Fibroblast of upper back skin (primary cell): ENCODE measurements around the gene VWA5B1.
"Not testable (repeated sequence)": the region's sequence is repeated elsewhere in the genome, so short reads cannot be mapped to it uniquely, and the experiment has no call there.

Source experiments
- DNase-seq: peaks from one replicate; pipeline ENCODE4 v3.0.0-alpha.2; 2013

VWA5B1 gene, protein sequence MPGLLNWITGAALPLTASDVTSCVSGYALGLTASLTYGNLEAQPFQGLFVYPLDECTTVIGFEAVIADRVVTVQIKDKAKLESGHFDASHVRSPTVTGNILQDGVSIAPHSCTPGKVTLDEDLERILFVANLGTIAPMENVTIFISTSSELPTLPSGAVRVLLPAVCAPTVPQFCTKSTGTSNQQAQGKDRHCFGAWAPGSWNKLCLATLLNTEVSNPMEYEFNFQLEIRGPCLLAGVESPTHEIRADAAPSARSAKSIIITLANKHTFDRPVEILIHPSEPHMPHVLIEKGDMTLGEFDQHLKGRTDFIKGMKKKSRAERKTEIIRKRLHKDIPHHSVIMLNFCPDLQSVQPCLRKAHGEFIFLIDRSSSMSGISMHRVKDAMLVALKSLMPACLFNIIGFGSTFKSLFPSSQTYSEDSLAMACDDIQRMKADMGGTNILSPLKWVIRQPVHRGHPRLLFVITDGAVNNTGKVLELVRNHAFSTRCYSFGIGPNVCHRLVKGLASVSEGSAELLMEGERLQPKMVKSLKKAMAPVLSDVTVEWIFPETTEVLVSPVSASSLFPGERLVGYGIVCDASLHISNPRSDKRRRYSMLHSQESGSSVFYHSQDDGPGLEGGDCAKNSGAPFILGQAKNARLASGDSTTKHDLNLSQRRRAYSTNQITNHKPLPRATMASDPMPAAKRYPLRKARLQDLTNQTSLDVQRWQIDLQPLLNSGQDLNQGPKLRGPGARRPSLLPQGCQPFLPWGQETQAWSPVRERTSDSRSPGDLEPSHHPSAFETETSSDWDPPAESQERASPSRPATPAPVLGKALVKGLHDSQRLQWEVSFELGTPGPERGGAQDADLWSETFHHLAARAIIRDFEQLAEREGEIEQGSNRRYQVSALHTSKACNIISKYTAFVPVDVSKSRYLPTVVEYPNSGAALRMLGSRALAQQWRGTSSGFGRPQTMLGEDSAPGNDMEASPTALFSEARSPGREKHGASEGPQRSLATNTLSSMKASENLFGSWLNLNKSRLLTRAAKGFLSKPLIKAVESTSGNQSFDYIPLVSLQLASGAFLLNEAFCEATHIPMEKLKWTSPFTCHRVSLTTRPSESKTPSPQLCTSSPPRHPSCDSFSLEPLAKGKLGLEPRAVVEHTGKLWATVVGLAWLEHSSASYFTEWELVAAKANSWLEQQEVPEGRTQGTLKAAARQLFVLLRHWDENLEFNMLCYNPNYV

DNA sequence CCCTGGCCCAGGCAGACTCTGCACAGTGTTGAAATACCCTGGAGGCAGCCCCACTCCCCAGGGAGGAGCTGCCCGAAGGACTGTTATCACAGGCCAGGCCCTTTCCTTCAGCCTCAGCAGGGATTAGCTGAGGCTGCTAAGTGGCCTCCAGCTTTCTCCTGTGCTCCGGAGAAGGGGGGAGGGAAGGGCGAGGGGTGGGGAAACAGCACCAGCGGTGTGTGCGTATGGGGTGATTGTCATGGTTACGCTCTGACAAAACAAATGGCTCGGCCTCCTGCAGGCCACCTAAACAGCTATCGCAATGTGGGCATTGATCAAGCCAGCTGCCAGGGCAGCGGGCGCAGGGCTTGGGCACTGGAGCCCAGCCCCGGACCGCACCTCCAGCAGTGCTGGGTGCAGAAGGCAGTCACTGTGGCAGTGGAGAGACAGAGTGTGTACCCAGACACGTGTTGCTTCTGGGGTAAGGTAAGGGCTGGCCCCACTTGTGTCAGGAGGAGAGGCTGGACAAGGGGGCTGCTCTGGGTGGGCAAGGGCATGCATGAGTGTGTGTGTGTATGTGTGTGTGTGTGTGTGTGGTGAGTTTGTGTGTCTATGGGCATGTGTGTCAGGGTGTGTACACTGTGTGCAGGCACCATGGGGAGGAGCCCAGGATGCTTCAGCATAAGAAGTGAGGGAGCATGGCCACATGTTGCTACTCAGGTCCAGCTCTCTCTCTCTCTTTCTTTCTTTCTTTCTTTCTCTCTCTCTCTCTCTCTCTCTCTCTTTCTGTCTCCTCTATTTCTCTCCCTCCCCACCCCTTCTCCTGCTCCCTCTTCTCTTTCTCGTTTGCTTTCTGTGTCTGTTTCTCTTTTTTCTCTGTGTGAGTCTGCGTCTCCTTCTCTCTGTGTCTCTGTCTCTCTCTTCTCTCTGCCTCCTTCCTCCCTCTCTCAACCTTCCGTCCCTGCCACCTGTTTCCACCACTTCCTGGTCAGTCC is at the start of gene VWA5B1:
VWA5B1 (plus strand) TSS at position 252 of the 974 bp plus-strand sequence. CDS start 19,727 bp downstream, outside the sequence.
- no peak for DNase-seq

DNA sequence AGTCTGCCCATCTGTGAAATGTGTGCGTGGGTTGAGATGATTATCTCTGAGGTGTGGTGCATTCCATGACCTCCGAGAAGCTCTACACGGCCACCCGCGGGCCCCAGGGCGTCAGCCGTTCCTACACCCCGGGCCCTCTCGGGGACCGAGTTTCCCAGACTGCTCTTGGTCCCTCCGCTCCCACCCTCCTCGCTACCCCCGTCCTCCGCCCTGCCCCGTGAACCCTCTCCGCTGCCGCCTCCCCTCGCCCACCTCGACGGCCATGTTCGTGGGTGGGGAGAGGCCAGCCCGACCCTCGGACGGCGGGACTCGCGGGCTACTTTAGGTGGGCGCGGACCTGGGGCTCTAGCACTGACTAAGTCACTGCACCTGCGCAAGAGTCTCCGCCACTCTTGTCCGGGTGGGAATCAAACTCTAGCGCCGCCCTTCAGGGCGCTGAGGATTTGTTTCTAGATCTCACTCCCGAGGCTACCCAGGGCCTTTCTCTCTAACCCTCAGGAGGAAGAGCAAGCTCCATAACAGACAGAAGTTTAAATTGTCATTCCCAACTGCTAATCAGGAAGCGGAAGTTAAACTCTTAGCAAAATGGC is 47.7 kb upstream of the VWA5B1 start:
- no peak for DNase-seq

DNA sequence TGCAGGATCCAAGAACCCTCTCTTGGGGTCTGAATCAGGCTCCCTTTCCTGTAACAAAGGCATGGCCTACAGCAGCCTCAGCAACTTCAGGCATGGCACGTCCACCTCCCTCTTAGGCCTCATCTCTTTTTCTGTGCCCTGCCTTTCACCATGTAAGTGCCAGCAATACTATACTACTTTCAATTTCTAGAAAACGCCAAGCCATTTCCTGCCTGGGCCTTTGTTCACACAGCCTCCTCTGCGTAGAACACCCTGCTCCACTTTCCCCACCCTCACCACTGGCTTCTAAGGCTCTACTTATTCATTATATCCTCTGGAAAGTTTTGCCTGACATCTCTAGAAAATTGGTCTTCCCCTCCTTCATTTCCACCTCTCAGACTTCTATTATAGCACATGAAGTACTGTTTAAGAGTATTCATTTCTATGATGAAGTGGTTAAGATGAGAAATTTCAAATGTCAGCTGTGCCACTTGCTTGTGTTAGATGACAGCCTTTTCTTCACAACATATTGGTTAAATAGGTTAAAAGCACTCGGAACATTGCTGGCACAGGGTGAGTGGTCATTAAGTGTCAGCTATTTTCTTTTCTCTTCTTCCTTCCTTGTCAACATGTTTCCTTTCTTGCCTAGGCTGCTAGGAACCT is 41.6 kb upstream of the VWA5B1 start:
- no peak for DNase-seq

DNA sequence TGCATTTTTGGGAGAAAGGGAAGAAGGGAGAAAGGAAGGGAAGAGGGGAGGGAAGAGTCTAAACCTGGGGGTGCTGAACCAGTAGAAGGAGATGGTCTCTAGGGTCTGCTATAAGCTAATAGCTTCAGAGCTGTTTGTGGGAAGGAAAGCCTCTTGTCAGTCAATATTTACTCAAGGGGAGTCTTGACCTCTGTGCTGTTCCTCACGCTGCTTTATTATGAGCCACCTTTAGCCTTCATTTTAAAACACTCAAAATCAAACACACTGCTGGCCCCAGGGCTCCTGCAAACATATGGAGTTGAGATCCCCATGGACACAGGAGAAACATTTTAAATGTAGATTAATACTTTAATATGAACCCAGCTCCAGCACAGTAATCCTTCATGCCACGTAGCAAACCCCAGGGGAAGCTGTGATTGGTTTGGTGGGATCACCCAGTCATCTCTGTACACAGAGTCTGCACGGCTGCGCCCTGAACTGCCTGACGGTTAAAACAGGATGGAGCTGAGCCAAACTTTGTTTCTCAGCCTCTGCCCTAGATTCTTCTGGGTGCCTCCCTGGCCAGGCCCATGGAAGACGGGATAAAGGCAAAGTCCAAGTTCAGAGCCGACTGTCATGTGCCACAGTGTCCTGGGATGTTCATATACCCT is 40.2 kb upstream of the VWA5B1 start:
- DNase-seq = peak; percentile 9

DNA sequence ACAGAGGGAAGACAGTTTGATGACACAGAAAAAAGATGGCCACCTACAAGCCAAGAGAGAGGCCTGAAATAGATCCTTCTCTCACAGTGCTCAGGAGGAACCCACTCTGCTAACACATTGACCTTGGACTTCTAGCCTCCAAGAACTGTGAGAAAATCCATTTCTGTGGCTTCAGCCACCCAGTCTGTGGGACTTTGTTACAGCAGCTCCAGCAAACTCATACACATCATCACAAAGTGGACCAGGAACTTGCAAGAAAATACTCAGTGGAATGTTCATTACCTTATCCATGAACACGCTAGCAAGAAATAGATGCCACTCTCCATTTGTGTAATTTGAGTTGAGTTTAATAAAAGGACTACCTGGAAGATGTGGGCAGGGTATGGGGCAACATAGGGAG is 38.1 kb upstream of the VWA5B1 start:
- no peak for DNase-seq

DNA sequence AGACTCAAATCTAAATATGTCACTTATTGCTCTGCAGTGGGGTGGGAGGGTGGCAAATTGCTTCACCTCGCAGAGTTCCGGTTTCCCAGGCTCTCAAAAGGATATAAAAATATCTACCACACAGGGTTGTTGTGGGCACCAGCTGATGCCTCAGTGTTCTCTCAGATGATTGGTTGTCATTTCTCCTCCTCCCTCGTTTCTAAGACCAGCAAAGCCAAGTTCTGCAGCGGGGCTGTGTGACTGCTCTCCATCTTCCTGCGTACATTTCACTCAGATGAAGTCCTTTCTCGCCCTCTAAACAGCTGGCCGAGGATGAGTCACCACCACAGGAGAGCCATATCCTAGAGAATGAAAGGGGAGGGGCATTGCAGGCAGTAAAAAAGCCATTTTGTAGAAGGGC is 35.0 kb upstream of the VWA5B1 start:
- DNase-seq = peak; percentile 75

DNA sequence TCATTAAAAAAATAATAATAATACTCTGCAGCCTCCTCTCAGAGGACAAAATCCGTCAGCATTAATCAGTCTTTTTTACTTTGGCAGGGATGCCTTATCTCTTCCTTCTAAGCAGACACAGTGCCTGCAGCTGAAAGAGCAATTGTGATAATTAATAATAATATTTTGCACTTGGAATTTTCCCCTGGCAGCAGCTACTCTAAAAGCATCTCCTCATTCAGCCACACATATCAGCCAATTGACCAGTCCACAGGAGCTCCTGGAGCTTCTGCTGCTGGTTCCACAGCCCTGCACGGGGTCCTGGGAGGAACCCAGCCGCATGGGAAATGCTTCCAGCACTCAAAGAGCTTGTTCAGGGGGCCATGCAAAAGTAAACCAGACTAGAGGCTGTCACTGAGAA is 31.0 kb upstream of the VWA5B1 start:
- DNase-seq = no peak

DNA sequence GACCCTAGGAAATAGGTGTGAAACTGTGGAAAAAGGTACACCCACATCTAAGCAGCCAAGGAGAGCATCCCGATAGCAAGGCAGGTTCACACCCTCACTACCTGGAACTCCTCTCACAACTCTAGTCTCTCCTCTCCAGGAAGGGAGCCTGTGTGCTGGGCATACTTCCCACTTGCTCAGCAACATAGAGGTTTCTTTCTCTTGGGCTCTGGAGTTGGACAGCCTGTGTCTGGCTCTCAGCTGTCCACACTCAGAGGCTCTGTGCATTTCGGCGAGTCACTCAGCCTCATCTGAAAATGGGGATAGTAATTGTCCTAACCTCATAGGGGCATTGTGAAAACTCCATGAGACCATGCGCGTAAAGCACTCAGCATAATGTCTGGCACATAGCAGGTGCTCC is 29.6 kb upstream of the VWA5B1 start:
- DNase-seq = no peak

DNA sequence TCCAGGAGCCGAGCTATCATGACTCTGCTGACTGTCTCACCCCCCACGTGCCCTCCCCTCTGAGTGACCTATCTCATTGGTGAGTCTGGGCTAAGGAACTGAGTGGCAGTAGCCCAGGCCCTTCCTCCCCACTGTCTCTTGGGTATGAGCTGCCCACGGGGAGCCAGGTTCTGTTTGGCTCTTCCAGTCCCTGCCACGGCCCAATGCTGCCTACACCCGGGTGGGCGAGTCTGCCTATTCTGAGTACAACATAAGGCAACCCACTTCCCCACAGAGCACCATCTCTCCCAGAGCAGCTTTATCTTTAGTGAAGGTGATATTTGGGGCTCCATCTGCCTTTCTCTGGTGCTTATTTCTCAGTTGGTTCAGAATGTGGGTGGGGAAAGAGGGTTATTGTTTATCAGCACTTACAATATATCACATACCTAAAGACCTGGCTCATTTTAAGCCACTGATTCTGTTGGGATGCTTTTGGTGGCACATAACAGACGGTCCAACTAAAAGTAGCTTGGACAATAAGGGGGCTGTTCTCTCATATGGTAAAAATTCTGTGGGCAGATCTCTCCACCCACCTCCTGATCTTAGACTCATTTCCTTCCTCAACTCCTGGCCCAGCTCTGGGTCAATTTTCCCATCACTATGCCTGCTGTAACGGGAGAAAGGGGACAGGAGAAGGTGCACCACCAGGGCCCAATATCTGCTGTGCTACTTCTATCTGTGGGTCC is 27.7 kb upstream of the VWA5B1 start:
- no peak for DNase-seq

DNA sequence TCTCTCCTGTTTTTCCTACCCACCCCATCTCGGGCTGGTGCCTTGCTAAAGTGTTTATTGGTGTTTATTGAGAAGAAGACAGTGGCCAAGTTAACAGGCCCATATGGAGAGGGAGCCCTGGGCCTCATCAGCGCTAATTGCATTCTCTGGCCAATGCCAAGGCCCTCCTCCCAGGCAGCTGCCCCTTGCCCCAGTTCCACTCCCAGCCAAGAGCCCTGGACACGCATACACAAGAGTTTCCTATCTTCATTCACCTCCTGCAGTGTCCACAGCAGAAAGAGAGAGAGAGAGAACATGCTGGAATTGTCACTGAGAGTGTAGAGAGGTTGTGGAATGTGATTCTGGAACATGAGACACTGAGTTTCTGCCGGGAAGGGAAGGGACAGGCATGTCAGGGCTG is 25.4 kb upstream of the VWA5B1 start:
- no peak for DNase-seq

DNA sequence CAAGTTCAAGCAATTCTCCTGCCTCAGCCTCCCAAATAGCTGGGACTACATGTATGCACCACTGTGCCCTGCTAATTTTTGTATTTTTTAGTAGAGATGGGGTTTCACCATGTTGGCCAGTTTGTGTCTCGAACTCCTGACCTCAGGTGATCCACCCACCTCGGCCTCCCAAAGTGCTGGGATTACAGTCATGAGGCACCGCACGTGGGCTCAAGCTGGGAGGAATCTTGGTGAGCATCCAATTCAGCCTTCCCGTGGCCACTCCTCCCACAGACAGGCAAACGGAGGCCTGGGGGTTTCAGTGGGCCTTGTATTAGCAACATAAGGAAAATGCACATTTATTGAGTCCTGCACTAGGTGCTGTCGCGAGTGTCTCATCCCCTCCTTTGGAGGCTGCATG is 24.5 kb upstream of the VWA5B1 start:
- peak; percentile 39 for DNase-seq

DNA sequence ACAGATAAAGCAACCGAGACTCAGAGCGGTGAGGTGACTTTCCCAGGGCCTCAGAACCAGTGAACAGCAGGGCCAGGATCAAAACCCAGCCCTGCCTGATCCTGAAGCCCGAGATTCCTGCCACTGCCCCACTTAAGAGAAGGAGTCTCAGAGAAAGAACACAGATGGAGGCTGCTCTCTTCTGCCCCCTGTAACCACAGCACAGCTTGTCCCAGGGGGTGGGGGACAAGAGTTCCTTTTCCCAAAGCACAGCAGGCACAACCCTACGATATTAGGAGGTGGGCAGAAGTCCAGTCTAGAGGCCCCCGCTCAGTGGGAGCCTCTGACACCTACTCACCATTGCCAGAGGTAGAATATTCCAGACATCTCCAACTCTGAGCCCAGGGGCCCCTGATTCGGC is 24.0 kb upstream of the VWA5B1 start:
- no peak for DNase-seq

DNA sequence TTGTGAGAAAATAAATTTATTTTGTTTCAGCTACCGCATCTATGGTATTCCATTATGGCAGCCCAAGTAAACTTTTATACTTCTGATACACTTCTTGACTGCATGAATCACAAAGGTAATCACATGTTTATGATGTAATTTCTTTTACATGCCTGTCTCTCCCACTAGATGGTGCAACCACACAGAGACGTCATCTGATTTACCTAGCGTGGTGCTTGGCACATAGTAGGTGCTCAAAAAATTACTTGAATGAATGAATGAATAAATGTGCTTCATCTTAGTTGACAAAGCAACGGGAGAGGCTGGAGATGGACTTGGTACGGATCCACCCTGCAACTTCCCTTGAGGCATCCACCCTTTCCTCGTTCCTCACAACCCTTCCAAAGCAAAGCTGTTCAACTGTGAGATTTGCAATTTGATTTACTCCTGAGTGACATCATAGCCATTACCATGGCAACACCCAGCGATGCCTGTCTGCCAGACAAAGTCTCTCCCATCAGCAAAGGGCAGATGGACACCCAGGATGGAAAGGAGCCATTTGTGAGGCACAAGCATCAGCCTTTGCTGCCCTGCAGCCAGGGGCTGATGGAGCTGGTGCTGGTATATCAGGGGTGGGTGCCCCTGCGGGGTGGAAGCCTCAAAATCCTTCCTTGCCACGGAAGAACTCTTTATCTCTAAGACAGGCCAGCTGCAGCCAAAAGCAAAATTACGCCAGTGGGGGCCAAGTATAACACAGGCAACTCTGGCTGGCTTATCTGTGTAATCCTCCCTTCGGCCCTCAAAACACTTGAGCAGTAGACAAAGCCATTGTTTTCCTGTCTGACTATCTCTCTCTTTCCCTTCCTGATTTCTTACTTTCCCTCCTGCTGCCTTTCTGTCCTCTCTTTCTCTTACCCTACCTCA is 18.9 kb upstream of the VWA5B1 start:
- no peak for DNase-seq

DNA sequence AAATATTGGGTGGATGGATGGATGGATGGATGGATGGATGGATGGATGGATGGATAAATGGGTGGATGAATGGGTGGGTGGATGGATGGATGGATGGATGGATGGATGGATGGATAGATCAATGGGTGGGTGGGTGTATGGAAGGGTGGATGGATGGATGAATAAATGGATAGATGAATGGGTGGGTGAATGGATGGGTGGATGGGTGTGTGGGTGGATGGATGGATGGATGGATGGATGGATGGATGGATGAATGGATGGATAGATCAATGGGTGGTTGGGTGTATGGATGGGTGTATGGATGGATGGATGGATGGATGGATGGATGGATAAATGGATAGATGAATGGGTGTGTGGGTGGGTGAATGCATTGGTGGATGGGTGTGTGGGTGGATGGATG is 17.0 kb upstream of the VWA5B1 start:
- not testable (repeated sequence) for DNase-seq

DNA sequence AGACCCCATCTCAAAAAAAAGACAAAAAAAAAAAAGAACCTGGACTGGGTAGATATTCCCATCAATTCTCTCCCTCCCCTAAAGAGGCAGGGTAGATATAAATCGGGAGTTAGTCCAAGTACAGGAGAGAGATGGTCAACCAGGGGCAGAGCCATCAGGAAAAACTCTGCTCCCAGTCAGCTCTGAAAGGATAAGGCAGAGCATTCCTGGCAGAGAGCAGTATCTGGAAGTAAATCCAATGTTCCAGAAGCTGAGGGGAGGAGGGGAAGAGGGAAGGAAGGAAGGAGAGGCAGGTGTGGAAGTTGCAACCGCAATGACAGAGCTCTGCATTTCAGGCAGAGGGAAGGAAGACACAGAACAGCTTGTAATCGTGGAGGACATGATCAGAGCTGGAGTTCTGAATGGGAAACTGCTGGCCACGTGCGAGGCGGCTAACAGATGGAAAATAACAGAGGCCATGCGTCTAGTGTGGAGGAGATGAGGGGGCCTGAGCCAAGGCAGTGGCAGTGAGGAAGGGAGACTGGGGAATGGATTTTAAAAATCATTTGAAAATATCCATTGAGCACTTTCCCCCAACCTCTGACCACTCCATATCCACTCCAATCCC is 15.3 kb upstream of the VWA5B1 start:
- no peak for DNase-seq

DNA sequence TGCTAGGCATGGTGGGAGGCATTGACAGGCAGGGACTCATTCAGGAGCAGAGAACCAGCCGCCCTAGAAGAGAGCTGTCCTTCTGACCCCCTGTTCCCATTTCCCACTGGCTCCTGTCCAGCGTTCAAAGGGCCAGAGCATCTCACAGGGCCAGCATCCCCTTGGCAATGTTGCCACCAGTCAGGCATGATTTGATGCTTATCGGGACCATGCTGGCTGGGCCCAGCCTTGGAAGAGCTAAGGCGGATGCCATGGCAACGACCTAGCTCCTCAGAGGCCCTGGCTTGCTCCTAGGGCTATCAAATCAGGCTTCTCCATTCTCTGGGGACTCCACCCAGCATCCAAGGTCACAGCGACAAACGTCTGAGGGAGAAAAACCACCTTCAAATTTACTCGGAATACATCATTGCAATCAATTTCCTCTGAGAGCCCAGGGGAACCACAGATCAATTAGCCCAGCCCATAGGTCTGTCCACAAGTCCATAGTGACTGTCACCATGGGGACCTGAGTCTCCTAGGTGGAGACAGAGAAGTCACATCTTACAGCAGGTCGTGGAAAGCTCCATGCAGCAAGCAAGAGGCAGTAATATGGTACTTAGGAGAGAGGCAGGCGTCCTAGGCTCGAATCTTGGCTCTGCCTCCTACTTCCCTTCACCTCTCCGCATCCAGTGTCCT is 14.1 kb upstream of the VWA5B1 start:
- no peak for DNase-seq

DNA sequence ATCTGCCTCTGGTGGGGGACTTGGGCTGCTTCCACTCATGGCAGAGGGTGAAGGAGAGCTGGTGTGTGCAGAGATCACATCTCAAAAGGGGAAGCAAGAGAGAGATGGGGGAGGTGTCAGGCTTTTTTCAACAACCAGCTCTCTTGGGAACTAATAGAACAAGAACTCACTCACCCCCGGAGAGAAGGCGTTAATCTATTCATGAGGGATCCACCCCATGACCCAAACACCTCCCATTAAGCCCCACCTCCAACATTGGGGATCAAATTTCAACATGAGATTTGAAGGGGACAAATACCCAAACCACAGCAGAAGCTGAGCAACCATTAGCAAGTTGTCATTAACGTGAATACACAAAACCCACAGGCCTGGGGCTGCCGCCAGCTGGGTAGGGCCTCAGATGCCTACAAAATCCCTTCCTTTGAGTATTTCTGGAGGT is 12.0 kb upstream of the VWA5B1 start:
- peak; percentile 52 for DNase-seq

DNA sequence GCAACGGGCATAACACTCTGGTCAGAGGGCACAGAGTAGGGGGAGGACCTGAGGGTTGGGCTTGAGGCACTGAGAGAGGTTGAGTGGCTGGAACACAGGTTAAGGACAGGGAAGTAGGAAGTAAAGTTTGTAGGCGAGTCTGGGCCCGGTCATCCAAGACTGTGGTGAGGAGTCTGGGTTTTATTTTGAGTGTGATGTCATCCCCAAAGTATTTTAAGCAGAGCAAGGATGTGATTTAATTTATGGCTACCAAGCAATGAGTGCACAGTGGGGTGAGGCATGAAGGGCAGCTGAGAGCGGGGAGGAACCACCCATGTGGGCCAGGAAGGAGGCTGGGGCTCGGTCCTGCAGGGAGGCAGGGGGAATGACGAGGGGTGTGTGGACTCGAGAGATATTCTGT is 11.2 kb upstream of the VWA5B1 start:
- peak; percentile 81 for DNase-seq
